Suprapubic skin (tissue), 4 donors: ENCODE measurements around the gene RXFP3. TPM values are rescaled to one million over a fixed set of nuclear protein-coding genes. Genes with fewer than 3 reads are reported as not detected.

Experiments
- DNase-seq, 2 donors: peaks; one replicate each; pipeline ENCODE4 v3.0.0-alpha.2; 2019; ENCODE audit warnings: low spot score in 2 of 2
- H3K27ac ChIP-seq: fragments of 200-600 bp; sonication (generic); one replicate; pipeline ENCODE4 v1.5.1; 2019
- H3K27me3 ChIP-seq: fragments of 200-600 bp; sonication (generic); one replicate; pipeline ENCODE4 v1.5.1; 2019
- H3K36me3 ChIP-seq: fragments of 200-600 bp; sonication (generic); one replicate; pipeline ENCODE4 v1.5.1; 2019
- H3K4me1 ChIP-seq: fragments of 200-600 bp; sonication (generic); one replicate; pipeline ENCODE4 v1.5.1; 2019
- H3K4me3 ChIP-seq: fragments of 200-600 bp; sonication (generic); one replicate; pipeline ENCODE4 v1.5.1; 2019; ENCODE audit warnings: mild to moderate bottlenecking
- H3K9me3 ChIP-seq: fragments of 200-600 bp; sonication (generic); one replicate; pipeline ENCODE4 v1.5.1; 2019
- EP300 ChIP-seq: sonication (generic); formaldehyde crosslinking; IDR thresholded peaks from one replicate; pipeline ENCODE4 v1.6.1; 2017; ENCODE audit warnings: antibody characterized with exemption
- POLR2A ChIP-seq, 2 donors: fragments of 450-650 bp; IDR thresholded peaks; one replicate each; pipeline ENCODE4 v1.6.1; 2017; ENCODE audit warnings: antibody characterized with exemption in 2 of 2, mild to moderate bottlenecking in 2 of 2, moderate library complexity in 2 of 2
- POLR2AphosphoS5 ChIP-seq, 3 donors: sonication (generic); formaldehyde crosslinking; IDR thresholded peaks; one replicate each; pipeline ENCODE4 v1.6.1; 2017; ENCODE audit warnings: antibody characterized with exemption in 3 of 3
- WGBS: methylation state at CpG from one replicate; pipeline ENCODE4 v1.1.5; 2018; 5-methylcytosine and 5-hydroxymethylcytosine counted together
- total RNA-seq, 4 donors: library from RNA; depleted of rRNA; stranded (reverse); fragments of >200 nt; gene quantifications; one replicate each; pipeline ENCODE4 v1.1.0, GENCODE V29; 2016
- TF ChIP-seq, protein P1 (sequence below), 2 donors: fragments of 200-600 bp in 1 of 2; fragments of 450-650 bp in 1 of 2; sonication (generic) in 1 of 2; IDR thresholded peaks; one replicate each; pipeline ENCODE4 v1.5.1; 2016 to 2019; ENCODE audit warnings: antibody characterized with exemption in 2 of 2, mild to moderate bottlenecking in 1 of 2, moderate library complexity in 1 of 2

The RXFP3 gene
- total RNA-seq, 4 donors from 2014 or later = not detected

DNA sequence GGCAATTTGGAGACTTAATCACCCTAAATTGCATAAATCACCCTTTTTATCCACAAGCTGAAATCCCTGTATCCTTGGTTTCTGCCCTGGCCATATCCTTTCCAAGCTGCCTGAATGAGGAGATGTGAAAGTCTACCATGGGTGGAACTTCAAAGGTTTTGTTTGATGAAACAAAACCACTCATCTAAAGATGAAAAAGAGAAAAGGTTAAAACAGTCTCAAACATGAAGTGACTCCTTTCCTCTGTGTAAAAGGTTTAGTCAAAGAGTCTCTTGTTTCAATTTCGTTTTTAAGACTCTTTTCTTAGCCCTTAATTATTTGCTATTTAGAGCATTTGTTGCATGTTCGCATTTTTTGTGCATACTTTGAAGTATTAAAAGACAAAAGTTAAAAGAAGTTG is 37.1 kb downstream of the RXFP3 start:
- WGBS = 59% methylated on average over 2 of the region's 2 CpGs
- no peaks in the 10 kb centered on the region for H3K9me3 ChIP-seq
- no peak for DNase-seq
- H3K4me1 ChIP-seq = peaks cover 17% of the 10 kb centered on the region
- H3K27me3 ChIP-seq = no peaks in the 10 kb centered on the region
- no peaks in the 10 kb centered on the region for H3K36me3 ChIP-seq
- TF ChIP-seq POLR2A (IDR thresholded peaks at IDR 0.05) = no peak
- TF ChIP-seq, protein P1, sequence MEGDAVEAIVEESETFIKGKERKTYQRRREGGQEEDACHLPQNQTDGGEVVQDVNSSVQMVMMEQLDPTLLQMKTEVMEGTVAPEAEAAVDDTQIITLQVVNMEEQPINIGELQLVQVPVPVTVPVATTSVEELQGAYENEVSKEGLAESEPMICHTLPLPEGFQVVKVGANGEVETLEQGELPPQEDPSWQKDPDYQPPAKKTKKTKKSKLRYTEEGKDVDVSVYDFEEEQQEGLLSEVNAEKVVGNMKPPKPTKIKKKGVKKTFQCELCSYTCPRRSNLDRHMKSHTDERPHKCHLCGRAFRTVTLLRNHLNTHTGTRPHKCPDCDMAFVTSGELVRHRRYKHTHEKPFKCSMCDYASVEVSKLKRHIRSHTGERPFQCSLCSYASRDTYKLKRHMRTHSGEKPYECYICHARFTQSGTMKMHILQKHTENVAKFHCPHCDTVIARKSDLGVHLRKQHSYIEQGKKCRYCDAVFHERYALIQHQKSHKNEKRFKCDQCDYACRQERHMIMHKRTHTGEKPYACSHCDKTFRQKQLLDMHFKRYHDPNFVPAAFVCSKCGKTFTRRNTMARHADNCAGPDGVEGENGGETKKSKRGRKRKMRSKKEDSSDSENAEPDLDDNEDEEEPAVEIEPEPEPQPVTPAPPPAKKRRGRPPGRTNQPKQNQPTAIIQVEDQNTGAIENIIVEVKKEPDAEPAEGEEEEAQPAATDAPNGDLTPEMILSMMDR (IDR thresholded peaks at IDR 0.05) = no peak
- TF ChIP-seq POLR2AphosphoS5 (IDR thresholded peaks at IDR 0.05) = no peak
- TF ChIP-seq EP300 = no peak
- H3K4me3 ChIP-seq = no peak overlapping the region
- H3K27ac ChIP-seq = no peak overlapping the region

GRCh38 chr5:33975852-33976251 is 39.7 kb downstream of the RXFP3 start:
- H3K4me3 ChIP-seq = no peak overlapping the region
- 33% methylated on average over 5 of the region's 5 CpGs for WGBS
- peaks cover 11% of the 10 kb centered on the region for H3K4me1 ChIP-seq
- DNase-seq = no peak
- TF ChIP-seq POLR2AphosphoS5 (IDR thresholded peaks at IDR 0.05) = no peak
- TF ChIP-seq EP300 = no peak
- no peak for TF ChIP-seq POLR2A (IDR thresholded peaks at IDR 0.05)
- TF ChIP-seq, protein P1 (IDR thresholded peaks at IDR 0.05) = no peak
- H3K27me3 ChIP-seq = no peaks in the 10 kb centered on the region
- no peaks in the 10 kb centered on the region for H3K9me3 ChIP-seq
- no peaks in the 10 kb centered on the region for H3K36me3 ChIP-seq
- H3K27ac ChIP-seq = no peak overlapping the region

- no peak for TF ChIP-seq POLR2AphosphoS5 (IDR thresholded peaks at IDR 0.05)
- TF ChIP-seq, protein P1 (IDR thresholded peaks at IDR 0.05) = no peak
- TF ChIP-seq EP300 = no peak
- no peak for TF ChIP-seq POLR2A (IDR thresholded peaks at IDR 0.05)
- Histone ChIP-seq H3K4me3 (no peak overlapping the region), H3K36me3 (no peaks in the 10 kb centered on the region), H3K9me3 (no peaks in the 10 kb centered on the region), H3K27me3 (no peaks in the 10 kb centered on the region), H3K4me1 (peaks cover 11% of the 10 kb centered on the region), H3K27ac (no peak overlapping the region)
- WGBS = 57% methylated on average over 1 of the region's 1 CpG
- no peak for DNase-seq
Observed at GRCh38 chr5:33976307-33976706, 40.1 kb downstream of the RXFP3 start.

- H3K4me1 ChIP-seq = peaks cover 11% of the 10 kb centered on the region
- no peaks in the 10 kb centered on the region for H3K9me3 ChIP-seq
- no peak overlapping the region for H3K4me3 ChIP-seq
- DNase-seq = no peak
- WGBS = 89% methylated on average over 1 of the region's 1 CpG
- H3K27ac ChIP-seq = no peak overlapping the region
- no peaks in the 10 kb centered on the region for H3K27me3 ChIP-seq
- TF ChIP-seq EP300 = no peak
- TF ChIP-seq POLR2AphosphoS5 (IDR thresholded peaks at IDR 0.05) = no peak
- TF ChIP-seq, protein P1 (IDR thresholded peaks at IDR 0.05) = no peak
- TF ChIP-seq POLR2A (IDR thresholded peaks at IDR 0.05) = no peak
- no peaks in the 10 kb centered on the region for H3K36me3 ChIP-seq
Observed at GRCh38 chr5:33978306-33978705, 42.1 kb downstream of the RXFP3 start.

- WGBS = 91% methylated on average over 3 of the region's 3 CpGs
- no peak for TF ChIP-seq EP300
- TF ChIP-seq POLR2A (IDR thresholded peaks at IDR 0.05) = no peak
- no peak for TF ChIP-seq POLR2AphosphoS5 (IDR thresholded peaks at IDR 0.05)
- TF ChIP-seq, protein P1 (IDR thresholded peaks at IDR 0.05) = no peak
- Histone ChIP-seq H3K9me3 (no peaks in the 10 kb centered on the region), H3K27ac (no peak overlapping the region), H3K4me1 (peaks cover 10% of the 10 kb centered on the region), H3K4me3 (no peak overlapping the region), H3K36me3 (no peaks in the 10 kb centered on the region), H3K27me3 (no peaks in the 10 kb centered on the region)
- DNase-seq = no peak
Observed at GRCh38 chr5:33980030-33980429, 43.8 kb downstream of the RXFP3 start.
